NCI-H748 (cell line): Measurements from ENCODE around the gene TLK1.
"Not testable (repeated sequence)": the region's sequence is repeated elsewhere in the genome, so short reads cannot be mapped to it uniquely, and the experiment has no call there.

ENCODE experiments used
- DNase-seq: peaks from one replicate; lab custom pipeline; 2025; ENCODE audit not compliant: unreplicated experiment; lab: John Stamatoyannopoulos, UW

The TLK1 gene

GRCh38 chr2:171146071-171146470, 14.6 kb downstream of the TLK1 start:
- DNase-seq: no peak

- DNase-seq: no peak
Measured at GRCh38 chr2:171143670-171144062, 17.0 kb downstream of the TLK1 start.

- no peak for DNase-seq
Measured at GRCh38 chr2:171142398-171142797, 18.3 kb downstream of the TLK1 start.

GRCh38 chr2:171141320-171141719, 19.4 kb downstream of the TLK1 start:
- no peak for DNase-seq

- DNase-seq: no peak
Measured at GRCh38 chr2:171139860-171140259, 20.8 kb downstream of the TLK1 start.

GRCh38 chr2:171136024-171136423, 24.7 kb downstream of the TLK1 start:
- DNase-seq: no peak

- DNase-seq: no peak
Measured at GRCh38 chr2:171134624-171135230, 26.0 kb downstream of the TLK1 start.

GRCh38 chr2:171132086-171132485, 28.6 kb downstream of the TLK1 start:
- no peak for DNase-seq

- DNase-seq: no peak
Measured at GRCh38 chr2:171128461-171128860, 32.2 kb downstream of the TLK1 start.

GRCh38 chr2:171124541-171124940, 36.2 kb downstream of the TLK1 start:
- no peak for DNase-seq

GRCh38 chr2:171109571-171109970, 51.1 kb downstream of the TLK1 start:
- DNase-seq: no peak

GRCh38 chr2:171109020-171109419, 51.7 kb downstream of the TLK1 start:
- no peak for DNase-seq

- DNase-seq: no peak
Measured at GRCh38 chr2:171107803-171108202, 52.9 kb downstream of the TLK1 start.

- no peak for DNase-seq
Measured at GRCh38 chr2:171104379-171104778, 56.3 kb downstream of the TLK1 start.

GRCh38 chr2:171102802-171103201, 57.9 kb downstream of the TLK1 start:
- no peak for DNase-seq

GRCh38 chr2:171100370-171100769, 60.3 kb downstream of the TLK1 start:
- DNase-seq: no peak

GRCh38 chr2:171098607-171099006, 62.1 kb downstream of the TLK1 start:
- no peak for DNase-seq

- DNase-seq: no peak
Measured at GRCh38 chr2:171095014-171095582, 65.6 kb downstream of the TLK1 start.

GRCh38 chr2:171091517-171091916, 69.2 kb downstream of the TLK1 start:
- not testable (repeated sequence) for DNase-seq

- DNase-seq: no peak
Measured at GRCh38 chr2:171089489-171089888, 71.2 kb downstream of the TLK1 start.

- no peak for DNase-seq
Measured at GRCh38 chr2:171088057-171088834, 72.4 kb downstream of the TLK1 start.

GRCh38 chr2:171087547-171087946, 73.1 kb downstream of the TLK1 start:
- no peak for DNase-seq
